Measurements from ENCODE around the gene PRSS50. TPM values are rescaled to one million over a fixed set of nuclear protein-coding genes. Genes with fewer than 3 reads are reported as not detected.

The PRSS50 gene
- total RNA-seq, 3 donors from 2014 or later: 0.16 TPM; not detected in 2

DNA sequence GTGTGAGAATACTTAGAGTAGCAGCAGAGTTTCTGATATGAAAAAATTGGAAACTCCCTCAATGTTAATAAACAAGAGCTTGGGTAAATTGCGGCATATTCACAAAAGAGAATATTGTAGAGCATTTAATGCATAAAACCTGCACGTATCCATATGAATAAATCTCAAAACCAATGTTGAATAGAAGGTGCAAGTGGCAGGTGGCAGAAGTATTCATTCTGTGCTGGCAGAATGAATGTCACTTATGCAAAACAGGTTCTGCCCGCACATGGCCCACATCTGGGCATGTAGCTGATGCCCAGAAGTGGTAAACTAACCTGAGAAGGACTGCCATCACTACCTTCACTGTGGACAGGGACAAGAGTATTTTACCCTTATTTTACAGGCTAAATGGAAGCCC, 14.1 kb upstream of the PRSS50 start:
- H3K9me3 ChIP-seq: no peaks in the 10 kb centered on the region
- no peak overlapping the region for H3K4me3 ChIP-seq
- no peak for ATAC-seq
- no peak for DNase-seq
- TF ChIP-seq, protein P1, sequence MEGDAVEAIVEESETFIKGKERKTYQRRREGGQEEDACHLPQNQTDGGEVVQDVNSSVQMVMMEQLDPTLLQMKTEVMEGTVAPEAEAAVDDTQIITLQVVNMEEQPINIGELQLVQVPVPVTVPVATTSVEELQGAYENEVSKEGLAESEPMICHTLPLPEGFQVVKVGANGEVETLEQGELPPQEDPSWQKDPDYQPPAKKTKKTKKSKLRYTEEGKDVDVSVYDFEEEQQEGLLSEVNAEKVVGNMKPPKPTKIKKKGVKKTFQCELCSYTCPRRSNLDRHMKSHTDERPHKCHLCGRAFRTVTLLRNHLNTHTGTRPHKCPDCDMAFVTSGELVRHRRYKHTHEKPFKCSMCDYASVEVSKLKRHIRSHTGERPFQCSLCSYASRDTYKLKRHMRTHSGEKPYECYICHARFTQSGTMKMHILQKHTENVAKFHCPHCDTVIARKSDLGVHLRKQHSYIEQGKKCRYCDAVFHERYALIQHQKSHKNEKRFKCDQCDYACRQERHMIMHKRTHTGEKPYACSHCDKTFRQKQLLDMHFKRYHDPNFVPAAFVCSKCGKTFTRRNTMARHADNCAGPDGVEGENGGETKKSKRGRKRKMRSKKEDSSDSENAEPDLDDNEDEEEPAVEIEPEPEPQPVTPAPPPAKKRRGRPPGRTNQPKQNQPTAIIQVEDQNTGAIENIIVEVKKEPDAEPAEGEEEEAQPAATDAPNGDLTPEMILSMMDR (IDR thresholded peaks at IDR 0.05): no peak
- intact Hi-C loops (cut with DNase I, micrococcal nuclease): no loop called here
- no peaks in the 10 kb centered on the region for H3K36me3 ChIP-seq (ENCODE audit: low read depth)
- H3K4me1 ChIP-seq (ENCODE audit: low read depth): no peaks in the 10 kb centered on the region

DNA sequence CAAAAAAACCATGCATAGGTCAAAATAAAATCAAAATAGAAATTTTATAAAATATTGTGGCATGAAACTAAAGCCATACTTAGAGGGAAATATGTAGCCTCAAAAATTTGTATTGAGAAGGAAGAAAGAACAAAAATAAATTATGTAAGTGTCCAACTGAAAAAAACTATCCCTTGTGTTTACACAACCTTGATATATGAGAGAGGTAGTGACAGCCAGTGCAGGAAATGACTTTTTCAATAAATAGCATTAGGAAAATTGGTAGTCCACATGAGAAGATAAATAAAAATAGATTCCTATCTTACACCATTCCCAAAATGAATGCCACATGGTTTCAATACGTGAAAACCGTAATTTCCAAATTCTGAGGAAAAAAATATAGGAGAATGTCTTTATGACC, 13.2 kb upstream of the PRSS50 start:
- intact Hi-C loops (cut with DNase I, micrococcal nuclease): no loop called here
- Histone ChIP-seq H3K4me3 (no peak overlapping the region), H3K9me3 (no peaks in the 10 kb centered on the region), H3K36me3 (ENCODE audit: low read depth) (no peaks in the 10 kb centered on the region), H3K4me1 (ENCODE audit: low read depth) (no peaks in the 10 kb centered on the region)
- TF ChIP-seq, protein P1 (IDR thresholded peaks at IDR 0.05): no peak
- ATAC-seq: no peak
- no peak for DNase-seq

DNA sequence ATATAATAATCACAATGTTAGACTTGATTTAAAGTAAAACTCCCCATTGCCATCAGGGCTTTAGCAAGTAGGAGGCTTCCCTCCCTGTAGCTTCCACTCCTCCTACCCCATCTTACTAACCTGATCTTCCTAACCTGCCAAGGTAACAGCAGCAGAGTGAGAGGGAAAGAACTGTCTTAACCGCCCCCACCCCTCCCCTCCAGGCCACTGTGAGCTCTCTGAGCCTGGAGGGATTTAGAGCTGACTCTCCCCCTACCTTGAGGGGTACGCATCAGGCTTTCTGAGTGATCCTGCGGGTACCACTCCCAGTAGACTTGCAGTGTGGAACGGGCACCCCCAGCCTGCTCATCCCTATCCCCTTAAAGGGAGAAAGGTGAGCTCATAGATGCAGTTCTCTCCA, 11.4 kb upstream of the PRSS50 start:
- no peak for DNase-seq
- no peaks in the 10 kb centered on the region for H3K4me1 ChIP-seq (ENCODE audit: low read depth)
- TF ChIP-seq, protein P1 (IDR thresholded peaks at IDR 0.05): no peak
- ATAC-seq: no peak
- H3K4me3 ChIP-seq: no peak overlapping the region
- no peaks in the 10 kb centered on the region for H3K9me3 ChIP-seq
- H3K36me3 ChIP-seq (ENCODE audit: low read depth): no peaks in the 10 kb centered on the region
- intact Hi-C loops (cut with DNase I, micrococcal nuclease): no loop called here

DNA sequence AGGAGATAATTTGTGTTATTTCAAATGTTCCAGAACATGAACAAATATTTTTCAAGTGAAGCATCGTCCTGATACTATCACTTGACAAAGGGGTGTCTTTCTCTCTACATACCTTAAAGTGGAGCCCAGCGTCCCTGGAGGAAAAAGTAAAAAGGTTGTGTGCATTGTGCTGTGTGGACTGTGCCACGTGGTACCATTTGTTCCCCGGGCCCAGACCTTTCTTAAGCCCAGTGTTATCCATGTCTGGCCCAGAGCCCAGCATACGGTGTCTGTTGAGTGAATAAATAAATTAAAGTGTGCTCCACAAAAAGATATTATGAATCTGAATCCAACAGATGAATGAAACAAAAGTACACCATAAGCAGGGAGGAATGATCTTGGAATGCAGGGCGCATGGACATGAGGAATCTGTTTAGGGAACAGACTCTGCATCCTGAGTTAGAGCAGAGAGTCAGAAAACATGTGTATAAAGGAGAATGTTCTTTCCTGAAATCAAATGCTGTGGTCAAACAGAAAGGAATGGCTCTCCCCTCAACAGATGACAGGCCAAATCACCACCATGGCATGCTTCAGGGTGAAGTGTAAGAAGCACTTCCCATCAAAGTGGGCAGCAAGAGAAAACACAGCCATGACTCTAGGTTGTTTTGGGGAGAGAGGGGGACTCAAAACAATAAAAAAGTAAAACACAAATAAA, 8.1 kb upstream of the PRSS50 start:
- no peak for DNase-seq
- TF ChIP-seq, protein P1 (IDR thresholded peaks at IDR 0.05): no peak
- no peak overlapping the region for H3K4me3 ChIP-seq
- no peak for ATAC-seq
- H3K9me3 ChIP-seq: no peaks in the 10 kb centered on the region
- intact Hi-C loops (cut with DNase I, micrococcal nuclease): no loop called here
- H3K4me1 ChIP-seq (ENCODE audit: low read depth): no peaks in the 10 kb centered on the region
- H3K36me3 ChIP-seq (ENCODE audit: low read depth): no peaks in the 10 kb centered on the region

DNA sequence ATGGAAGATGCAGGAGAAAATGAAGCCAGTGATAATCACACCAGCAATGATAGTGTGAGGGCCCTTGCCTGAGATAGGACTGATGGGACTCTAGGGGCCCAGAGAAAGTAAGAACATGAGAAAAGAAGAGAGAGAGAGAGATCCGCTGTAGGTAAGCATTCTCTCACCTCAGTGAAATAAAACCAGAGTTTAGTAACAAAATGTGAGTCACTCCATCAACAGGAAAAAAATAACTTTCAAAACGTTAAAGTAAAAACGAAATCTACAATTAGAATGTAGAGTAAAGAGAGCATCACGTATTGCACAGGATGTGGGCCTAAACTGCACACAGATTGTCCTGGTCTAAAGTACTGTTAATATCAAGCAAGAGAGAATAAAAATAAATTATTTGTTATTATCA, 6.8 kb upstream of the PRSS50 start:
- no peak for DNase-seq
- intact Hi-C loops (cut with DNase I, micrococcal nuclease): no loop called here
- ATAC-seq: no peak
- no peaks in the 10 kb centered on the region for H3K9me3 ChIP-seq
- H3K36me3 ChIP-seq (ENCODE audit: low read depth): no peaks in the 10 kb centered on the region
- TF ChIP-seq, protein P1 (IDR thresholded peaks at IDR 0.05): no peak
- H3K4me3 ChIP-seq: no peak overlapping the region
- H3K4me1 ChIP-seq (ENCODE audit: low read depth): no peaks in the 10 kb centered on the region

DNA sequence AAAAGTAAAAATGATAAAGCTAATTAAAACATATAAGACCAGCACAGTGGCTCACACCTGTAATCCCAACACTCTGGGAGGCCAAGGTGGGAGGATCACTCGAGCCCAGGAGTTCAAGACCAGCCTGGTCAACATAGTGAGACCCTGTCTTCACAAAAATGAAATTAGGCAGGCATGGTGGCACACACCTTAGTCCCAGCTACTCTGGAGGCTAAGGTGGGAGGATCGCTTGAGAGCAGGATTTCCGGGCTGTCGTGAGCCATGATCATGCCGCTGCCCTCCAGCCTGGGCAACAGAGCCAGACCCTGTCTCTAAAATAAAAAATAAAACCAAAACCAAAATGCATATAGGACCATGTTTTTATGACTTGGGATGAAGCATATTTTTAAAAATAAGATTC, 4.8 kb upstream of the PRSS50 start:
- Histone ChIP-seq H3K9me3 (no peaks in the 10 kb centered on the region), H3K4me3 (no peak overlapping the region), H3K4me1 (ENCODE audit: low read depth) (no peaks in the 10 kb centered on the region), H3K36me3 (ENCODE audit: low read depth) (no peaks in the 10 kb centered on the region)
- ATAC-seq (no peak), DNase-seq (no peak)
- intact Hi-C loops (cut with DNase I, micrococcal nuclease): no loop called here
- TF ChIP-seq, protein P1 (IDR thresholded peaks at IDR 0.05): no peak

Measured in mucosa of descending colon (tissue), 3 donors.